GM18526 (cell line): ENCODE data around the gene EYA2.

Experiments used
- POLR2A ChIP-seq: IDR thresholded peaks from 3 replicates; pipeline ENCODE4 v1.6.1; 2011; ENCODE audit not compliant: insufficient read length; ENCODE audit errors: extremely low read depth

The EYA2 gene

DNA sequence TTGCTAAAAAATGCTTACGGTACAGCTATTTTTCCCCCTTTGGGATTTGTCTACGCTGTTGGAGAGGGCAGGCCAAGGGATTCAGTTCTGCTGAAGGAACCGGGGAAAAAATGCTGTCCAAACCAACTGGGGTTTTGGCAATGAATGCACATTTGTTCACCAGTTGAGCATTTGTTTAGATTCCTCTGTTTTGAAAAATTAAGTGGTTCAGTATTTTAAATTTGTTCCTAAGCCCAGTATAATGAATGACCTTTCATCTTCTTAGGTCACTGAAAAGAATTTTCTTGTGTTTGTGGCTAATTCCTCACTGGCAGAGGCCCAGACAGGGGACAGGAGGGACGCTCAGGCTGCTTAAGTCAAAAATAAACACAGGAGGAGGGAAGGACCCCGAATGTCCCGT is 10.8 kb upstream of the EYA2 start:
- no peak for TF ChIP-seq POLR2A

DNA sequence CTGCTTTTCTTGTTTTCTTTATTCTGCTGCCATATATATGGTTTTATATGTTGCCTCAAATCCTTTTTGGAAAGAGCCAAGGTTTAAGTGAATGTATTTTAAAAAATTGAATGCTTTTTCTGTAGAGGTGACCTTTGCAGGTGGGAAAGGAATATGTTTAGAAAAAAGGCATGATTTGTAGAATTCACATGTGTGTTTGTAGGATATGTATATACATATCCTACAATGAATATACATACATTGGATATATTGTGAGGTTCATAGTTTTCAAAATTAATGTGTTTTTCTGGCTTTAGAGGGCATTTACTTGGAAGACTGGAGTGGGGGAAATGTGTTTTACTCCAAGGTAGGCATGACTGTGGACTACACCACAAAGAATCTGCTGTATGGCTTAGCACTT is 4.0 kb upstream of the EYA2 start:
- TF ChIP-seq POLR2A, result no peak

DNA sequence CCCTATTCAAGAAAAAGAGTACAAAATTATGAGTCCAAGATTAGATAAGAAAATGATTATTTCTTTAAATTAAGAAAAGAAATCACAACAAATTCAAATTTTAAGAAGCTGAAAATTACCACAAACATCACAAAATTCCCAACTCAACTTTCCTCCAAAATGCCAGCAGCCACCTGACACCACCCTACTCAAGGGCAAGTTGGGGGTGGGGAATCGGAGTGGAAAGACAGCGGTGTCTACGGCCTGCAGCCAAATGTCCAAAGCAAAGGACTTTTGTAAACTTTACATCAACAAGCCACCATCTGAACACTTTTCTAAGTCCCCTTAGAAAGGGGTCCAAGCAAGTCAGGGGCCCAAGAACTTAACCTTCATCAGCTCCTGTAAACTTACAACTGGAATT is 1.6 kb upstream of the EYA2 start:
- TF ChIP-seq POLR2A, result no peak

DNA sequence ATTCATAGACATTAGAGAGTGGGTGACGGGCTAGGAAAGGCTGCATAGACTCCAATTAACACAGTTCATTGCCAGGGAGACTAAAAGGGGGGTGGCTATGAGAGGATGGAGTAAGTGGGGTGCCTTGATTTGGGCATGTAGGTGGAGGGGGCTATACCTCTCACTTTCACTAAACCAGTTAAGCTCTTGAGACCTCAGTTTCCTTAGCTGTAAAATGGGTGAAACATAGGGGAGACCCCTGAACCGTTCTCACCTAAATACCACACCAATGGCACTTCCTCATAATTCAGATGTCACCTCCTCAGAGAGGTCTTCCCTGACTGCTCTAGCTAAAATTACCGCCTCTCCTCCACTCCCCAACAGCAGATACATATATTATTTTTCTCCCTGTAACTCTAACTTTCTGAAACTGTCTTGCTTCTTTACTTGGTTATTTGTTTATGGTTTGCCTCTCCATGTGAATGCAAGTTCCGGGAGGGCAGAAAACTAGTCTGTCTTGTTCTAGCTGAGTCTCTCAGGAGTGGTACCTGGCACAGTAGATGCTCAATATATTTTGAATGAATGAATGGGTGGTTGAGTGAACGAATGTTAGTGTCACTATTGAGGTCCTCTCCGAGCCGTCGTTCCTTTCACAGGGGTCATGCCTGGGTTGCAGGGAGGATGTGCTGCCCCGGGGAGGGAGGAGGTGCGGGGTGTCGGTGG is 615 bp upstream of the EYA2 start:
- no peak for TF ChIP-seq POLR2A

DNA sequence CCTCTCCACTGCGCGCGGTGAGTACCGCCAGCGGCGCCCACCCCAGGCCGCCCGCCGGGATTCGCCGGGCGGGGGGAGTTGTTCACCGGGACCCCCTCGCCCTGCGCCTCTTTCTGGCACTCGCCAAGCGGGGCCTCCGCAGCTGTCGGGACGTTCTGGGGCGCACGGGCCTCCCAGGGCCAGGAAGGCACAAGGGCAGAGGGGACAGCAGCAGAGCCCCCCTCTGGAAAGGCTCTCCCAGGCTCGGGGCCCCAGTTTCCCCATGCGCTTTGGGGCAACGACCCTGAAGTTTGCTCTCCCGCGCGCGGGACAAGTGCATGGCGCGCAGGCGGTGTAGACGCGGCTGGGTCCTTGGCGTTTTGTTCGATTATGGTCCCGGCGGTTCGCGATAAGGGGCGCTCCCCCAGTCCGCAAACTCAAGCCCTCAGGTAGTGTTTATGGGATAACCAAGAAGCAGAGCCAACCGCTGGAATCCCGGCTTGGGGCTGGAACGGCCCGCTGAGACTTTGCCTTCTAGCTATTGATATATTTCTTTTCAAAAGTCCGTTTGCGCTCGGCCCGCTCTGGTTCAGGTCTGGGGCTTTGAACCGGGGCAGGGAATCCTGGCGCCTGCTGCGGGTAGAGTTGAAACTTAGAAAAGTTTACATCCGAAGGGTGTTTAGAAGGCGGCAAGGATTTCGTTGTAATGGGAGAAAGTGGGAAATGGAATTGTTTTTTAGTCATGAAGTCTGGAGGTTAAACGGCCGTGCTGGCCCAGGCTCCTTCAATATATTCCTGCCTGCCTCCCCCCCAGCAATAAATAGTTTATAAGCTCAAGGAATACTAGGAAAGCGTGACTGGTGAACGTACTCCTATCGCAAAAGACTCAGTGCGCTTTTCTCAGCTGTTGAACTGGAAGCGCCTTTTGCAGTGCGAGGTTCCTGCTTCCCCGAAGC is 595 bp downstream of the EYA2 start:
- TF ChIP-seq POLR2A, result no peak

DNA sequence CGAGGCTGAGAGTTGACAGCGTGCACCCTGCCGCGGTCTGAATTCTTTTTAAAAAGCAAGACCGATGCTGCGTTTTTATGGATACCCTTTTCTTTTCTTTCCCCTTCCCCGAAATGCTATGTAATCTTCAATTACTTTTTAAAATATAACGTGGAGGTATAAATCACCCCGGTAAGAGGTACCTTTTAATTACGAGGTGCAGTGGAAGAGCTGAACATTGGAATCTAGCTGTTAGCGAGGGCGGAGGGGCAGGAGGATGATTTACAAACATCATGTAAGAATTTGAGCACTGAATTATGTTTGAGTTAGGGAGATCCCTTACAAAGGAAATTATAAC is 1.2 kb downstream of the EYA2 start:
- no peak for TF ChIP-seq POLR2A

DNA sequence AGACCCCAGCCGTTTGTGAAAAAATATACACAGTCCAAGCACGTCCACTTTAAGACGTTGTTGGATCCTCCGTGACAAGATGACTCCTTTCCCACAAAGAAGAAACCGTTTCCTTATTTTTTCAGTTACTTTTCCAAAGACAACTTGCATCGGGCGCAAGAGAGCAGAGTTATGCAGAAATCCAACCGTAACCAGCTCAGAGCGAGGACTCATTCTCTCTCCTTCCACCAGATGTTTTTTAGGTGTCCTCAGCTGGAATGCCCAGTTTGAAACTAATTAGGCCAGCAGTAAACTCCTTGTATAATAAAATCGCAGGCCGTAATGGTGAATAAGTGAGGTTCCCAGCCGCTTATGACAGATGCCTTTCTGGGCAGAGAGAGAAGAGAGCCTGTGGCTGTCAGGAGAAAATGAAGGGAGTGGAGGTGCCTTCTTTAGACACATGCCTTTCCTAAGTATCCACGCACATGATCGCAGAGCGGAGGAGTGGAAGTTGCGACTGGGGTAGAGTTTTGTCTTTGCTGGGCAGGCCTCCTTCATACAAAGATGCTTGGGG is 2.8 kb downstream of the EYA2 start:
- no peak for TF ChIP-seq POLR2A

DNA sequence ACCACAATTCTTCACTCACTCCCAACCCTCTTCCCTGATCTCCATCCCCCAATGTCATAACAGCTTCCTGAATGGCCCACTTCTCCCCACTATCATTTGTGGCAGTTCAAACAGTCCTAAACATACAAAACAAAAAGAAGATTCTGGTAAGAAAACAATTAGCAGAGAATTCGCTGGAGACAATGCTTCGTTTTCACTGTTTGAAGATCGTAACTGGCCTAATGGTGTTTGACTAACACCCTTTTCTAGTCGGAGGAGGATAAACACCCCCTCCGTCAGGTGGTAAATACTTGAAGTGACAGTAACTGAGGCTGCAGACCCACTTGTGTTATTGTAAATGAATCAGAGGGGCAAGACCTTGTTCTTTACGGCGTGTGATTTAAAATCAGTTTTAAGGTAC is 3.8 kb downstream of the EYA2 start:
- no peak for TF ChIP-seq POLR2A

DNA sequence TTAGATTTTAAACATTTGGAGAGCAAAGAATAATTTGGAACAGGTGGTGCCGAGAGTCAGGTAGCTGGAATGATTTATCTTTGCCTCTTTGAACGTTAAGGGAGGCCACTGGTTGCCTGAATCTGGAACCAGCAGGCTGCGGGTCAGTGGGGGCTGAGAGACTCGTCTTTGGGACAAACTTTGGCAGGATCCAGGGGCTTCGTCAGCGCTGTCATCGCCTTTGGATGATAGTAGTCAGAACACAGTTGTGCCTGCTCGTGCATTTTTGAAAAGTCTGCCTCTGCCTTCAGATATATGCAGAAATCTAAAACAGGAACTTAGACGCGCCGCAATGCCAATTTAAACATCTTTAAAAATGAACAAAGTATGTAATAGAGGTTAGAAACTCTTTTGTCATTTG is 5.0 kb downstream of the EYA2 start:
- TF ChIP-seq POLR2A, result no peak

DNA sequence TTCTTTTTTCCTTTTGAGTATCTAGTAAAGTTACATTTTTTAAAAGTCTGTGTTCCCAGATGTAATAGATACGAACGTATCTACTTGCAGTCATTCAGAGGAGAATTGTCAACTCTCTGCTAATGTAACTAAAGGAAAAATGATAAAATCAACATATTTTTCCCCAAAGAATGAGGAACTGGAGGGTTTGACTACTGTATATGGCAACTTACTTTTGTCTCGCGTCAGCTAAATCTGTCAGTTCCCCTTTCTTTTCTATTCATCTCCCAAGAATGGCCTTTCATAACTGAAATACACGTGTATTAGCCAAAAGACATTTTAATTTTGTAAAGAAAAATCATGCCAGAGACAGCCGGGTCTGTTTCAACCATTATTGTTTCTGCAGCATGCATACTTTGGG is 5.4 kb downstream of the EYA2 start:
- TF ChIP-seq POLR2A, result no peak

DNA sequence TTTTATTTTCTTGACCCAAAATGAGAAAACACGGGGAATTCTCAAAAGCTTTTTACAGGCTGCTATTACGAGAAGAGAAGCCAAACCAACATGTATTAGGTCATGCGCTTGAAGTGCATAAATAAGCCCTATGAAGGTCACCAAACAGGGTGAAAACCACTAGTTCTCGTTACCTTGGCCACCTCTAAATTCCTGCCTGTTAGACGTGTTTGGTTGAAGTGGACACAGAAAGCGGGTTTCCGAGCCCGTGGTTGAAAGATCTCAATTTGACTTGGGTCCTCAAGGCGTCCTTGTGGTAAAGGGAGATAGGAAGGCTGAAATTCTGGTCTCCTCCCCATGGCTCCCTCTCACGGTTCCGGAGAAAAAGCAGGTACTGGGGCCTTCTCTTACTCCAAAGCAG is 6.2 kb downstream of the EYA2 start:
- TF ChIP-seq POLR2A, result no peak

DNA sequence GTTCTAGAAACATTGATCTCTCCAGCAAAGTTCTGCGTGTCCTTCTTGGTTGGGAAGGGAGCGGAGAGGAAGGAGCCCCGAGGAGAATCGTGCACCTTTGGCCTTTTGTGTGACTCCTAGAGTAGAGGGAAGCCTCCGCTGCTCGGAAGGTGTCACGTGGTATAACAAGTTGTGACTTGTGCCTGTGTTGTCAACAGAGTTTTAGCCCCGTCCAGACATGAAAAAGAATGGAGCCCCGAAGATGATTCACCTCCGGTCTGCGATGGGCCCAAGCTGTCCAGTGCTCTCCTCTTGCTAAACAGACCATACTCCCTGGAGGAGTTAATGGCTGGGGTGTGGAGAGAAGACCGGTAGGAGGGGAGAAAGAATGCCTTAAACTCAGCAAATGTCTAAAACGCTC is 7.0 kb downstream of the EYA2 start:
- TF ChIP-seq POLR2A, result no peak

DNA sequence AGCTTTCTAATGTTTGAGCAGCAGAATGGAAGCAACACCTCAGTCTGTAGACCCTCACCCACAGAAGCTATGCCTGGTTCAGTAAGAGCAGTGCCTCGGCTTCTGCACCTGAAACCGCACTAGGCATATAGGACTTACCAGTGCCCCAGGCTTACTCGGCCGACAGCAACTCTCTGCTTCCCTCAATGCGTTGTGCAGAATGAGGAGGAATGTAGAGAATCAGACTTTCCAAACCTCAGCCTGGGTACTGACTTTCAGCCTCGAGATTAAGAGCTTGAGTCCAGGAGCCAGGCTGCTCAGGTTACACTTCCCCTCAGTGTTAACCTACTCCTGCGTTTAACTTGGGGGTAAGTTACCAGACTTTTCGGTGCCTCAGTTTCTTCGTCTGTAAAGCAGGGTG is 8.6 kb downstream of the EYA2 start:
- TF ChIP-seq POLR2A, result no peak

DNA sequence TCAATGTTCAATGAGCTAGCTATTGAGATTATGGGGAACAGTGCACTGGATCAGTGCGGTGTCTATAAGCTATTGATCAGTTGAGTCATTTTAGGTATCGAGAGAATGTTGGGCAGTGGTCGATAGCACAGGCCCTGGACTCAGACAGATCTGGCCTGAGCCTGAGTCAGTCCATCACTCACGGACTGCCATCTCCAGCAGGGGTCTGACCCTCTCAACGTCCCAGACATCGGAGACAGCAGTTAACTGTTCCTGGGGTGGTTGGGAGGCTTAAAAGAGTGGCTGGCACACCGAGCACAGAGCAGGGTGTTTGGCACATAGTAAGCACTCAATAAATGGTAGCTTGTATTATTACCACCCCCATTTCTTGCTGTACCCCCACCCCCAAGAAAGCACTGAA is 9.3 kb downstream of the EYA2 start:
- no peak for TF ChIP-seq POLR2A

DNA sequence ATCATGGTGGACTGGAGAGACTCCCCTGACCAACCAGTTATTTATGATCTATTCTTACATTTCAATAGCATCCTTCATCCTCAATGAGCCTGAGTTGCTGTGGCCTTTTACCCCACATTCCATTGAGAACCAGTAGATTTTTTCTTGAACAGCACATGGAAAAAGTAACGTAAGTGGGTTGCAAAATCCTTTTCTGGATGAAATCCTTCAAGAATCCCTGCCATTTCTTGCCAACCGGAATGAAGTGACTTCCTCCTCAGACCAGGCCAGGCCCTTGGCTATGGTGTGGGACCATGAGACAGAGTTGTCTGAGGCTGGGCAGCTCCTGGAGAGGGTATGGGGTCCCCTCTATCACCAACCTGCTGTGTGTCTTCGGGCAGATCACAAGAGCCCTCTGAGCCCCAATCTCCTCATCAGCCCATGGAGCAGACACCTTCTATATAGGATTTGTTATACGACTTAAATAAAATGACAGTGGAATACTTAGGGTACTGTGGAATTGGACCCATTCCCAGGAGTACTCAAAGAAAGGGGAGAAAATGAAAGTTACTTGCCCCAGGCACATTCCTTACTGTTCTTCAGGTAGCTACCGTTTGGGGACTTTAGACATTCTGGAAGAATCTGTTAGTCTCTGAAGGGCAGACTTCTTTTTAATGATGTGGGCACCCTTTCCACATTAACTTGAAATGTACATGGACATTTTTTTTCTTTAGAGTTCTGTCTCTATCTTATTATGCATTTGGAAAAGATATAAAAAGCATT is 10.9 kb downstream of the EYA2 start:
- no peak for TF ChIP-seq POLR2A

DNA sequence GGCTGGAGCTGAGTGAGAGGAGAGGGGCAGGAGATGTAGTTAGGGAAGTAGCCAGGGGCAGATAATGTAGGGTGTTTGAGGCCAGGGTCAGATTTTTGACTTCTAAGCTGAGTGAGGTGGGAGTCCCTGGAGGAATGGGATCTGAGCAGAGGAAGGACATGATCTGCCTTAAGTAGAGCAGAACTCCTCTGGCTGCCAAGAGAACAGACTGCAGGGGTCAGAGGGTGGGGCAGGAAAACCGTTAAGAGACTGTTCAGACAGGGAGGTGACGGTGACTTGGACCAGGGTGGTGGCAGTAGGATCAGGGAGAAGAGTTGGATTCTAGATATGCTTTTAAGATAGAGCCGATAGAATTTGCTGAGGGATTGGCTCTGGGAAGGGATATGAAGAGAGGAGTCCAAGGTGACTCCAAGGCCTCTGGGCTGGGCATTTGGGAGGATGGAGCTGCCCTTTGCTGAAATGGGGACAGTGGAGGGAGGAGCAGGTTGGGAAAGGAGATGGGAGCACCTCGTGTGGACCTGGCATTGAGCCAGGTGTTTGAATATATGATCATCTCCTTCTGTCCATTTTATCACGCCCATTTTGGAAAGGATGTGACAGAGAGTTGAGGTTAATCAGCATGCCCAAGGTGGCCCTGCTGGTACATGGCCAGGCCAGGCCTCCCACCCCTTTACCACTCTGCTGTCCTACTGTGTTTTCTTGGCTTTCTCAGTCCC is 18.8 kb downstream of the EYA2 start:
- no peak for TF ChIP-seq POLR2A
